Kidney (tissue), 14 donors: Measurements from ENCODE around the gene CDC5L. TPM values are rescaled to one million over a fixed set of nuclear protein-coding genes. Genes with fewer than 3 reads are reported as not detected.

Experiments
- DNase-seq, 5 donors: peaks; one replicate each; pipeline ENCODE4 v3.0.0-alpha.2; 2013 to 2020
- FAIRE-seq: peaks from 2 replicates; lab custom pipeline; 2012; peaks lifted over from hg19 to GRCh38; lab: Jason Lieb, UNC
- H3K27ac ChIP-seq, 2 donors: one replicate each; pipeline ENCODE4 v1.7.0; 2013; ENCODE audit warnings: low read depth in 2 of 2, low read length in 2 of 2, inconsistent platforms in 1 of 2
- H3K27me3 ChIP-seq: one replicate; pipeline ENCODE4 v1.7.1; 2013; ENCODE audit warnings: low read length, inconsistent platforms; ENCODE audit not compliant: control insufficient read depth, insufficient read depth
- H3K36me3 ChIP-seq, 3 donors: one replicate each; pipeline versions ENCODE4 v1.7.0 to v1.7.1; 2013; ENCODE audit warnings: low read length in 3 of 3, control low read depth in 1 of 3, inconsistent platforms in 1 of 3; ENCODE audit not compliant: insufficient read depth in 3 of 3, control insufficient read depth in 2 of 3
- H3K4me1 ChIP-seq, 3 donors: one replicate each; pipeline versions ENCODE4 v1.7.0 to v1.7.1; 2013; ENCODE audit warnings: low read length in 3 of 3, inconsistent platforms in 1 of 3, low read depth in 1 of 3; ENCODE audit not compliant: control insufficient read depth in 2 of 3, insufficient read depth in 2 of 3
- H3K4me3 ChIP-seq, 3 donors: one replicate each; pipeline versions ENCODE4 v1.7.0 to v1.8.1; 2013; ENCODE audit warnings: low read length in 3 of 3, control low read depth in 1 of 3, inconsistent platforms in 1 of 3
- H3K9ac ChIP-seq, 3 donors: one replicate each; pipeline versions ENCODE4 v1.7.0 to v1.7.1; 2013; ENCODE audit warnings: low read length in 3 of 3, control low read depth in 1 of 3, inconsistent platforms in 1 of 3
- H3K9me3 ChIP-seq, 3 donors: one replicate each; pipeline versions ENCODE4 v1.7.0 to v1.7.1; 2013; ENCODE audit warnings: low read length in 3 of 3, control low read depth in 1 of 3, inconsistent platforms in 1 of 3; ENCODE audit not compliant: control insufficient read depth in 2 of 3, insufficient read depth in 1 of 3
- intact Hi-C: fragments of 100-400 bp; cut with DNase I; formaldehyde crosslinking; loops from one replicate; pipeline ENCODE4 v1.11.1; 2022
- polyA plus RNA-seq: library from polyadenylated mRNA; stranded (reverse); fragments of 350-450 nt; fragmentation: Illumina TruSeq; extraction: RNeasy Lipid Tissue Mini Kit (QIAGEN cat#74804); gene quantifications from one replicate; pipeline ENCODE4 v1.2.3, GENCODE V29; 2014; ENCODE audit warnings: low read depth, low replicate concordance; ENCODE audit not compliant: insufficient read depth
- total RNA-seq: library from RNA; stranded (reverse); fragmentation: NEBNext Ultra II Directional; extraction: Animal tissue kit (Norgen Biotek cat#: 25700); gene quantifications from one replicate; pipeline ENCODE4 v1.2.1, GENCODE V29; 2021
- TF ChIP-seq, protein P1 (sequence below): IDR thresholded peaks from 3 replicates; pipeline ENCODE4 v1.5.1; 2012; ENCODE audit warnings: mild to moderate bottlenecking, moderate library complexity, borderline replicate concordance; ENCODE audit not compliant: insufficient read depth; ENCODE audit errors: extremely low read depth
- donor health status: control.
- donor health status: control.
- donor health status: control.
- donor health status: control.
- donor health status: control.
- donor health status: DM: yes; HTN: yes; CAD: no.
- donor health status: Normal renal cell carcinoma (clear cell type).

Gene CDC5L
- total and polyA plus RNA-seq, 2 donors from 2014 or later: 7.6 to 17.6 TPM

DNA sequence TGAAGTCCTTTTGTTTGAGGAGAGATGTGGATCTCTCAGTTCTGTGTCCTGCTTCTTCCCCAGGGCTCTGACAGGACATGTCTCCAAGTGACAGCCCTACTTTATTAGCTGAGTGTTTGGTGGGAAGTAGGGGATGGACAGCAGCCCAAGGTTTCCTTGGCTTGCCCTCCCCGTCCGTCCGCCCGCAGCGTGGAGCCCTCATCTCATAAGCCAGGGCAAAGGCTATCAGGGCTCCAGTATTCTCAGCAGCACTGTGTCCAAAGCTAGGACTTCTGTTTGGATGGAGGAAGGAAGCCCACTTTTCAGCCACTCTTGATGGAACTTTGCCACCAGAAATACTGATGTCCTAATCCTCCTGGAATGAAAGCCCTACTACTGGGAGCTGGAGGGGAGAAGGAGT, 13.6 kb downstream of the CDC5L start:
- no peaks in the 10 kb centered on the region for H3K9me3 ChIP-seq
- peaks cover 6 to 37% (median 19%) of the 10 kb centered on the region in 3 donors for H3K36me3 ChIP-seq
- no peak for FAIRE-seq
- TF ChIP-seq, protein P1, sequence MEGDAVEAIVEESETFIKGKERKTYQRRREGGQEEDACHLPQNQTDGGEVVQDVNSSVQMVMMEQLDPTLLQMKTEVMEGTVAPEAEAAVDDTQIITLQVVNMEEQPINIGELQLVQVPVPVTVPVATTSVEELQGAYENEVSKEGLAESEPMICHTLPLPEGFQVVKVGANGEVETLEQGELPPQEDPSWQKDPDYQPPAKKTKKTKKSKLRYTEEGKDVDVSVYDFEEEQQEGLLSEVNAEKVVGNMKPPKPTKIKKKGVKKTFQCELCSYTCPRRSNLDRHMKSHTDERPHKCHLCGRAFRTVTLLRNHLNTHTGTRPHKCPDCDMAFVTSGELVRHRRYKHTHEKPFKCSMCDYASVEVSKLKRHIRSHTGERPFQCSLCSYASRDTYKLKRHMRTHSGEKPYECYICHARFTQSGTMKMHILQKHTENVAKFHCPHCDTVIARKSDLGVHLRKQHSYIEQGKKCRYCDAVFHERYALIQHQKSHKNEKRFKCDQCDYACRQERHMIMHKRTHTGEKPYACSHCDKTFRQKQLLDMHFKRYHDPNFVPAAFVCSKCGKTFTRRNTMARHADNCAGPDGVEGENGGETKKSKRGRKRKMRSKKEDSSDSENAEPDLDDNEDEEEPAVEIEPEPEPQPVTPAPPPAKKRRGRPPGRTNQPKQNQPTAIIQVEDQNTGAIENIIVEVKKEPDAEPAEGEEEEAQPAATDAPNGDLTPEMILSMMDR: no peak
- no peak overlapping the region for H3K27ac ChIP-seq
- intact Hi-C loops: no loop called here
- H3K4me1 ChIP-seq: no peaks in the 10 kb centered on the region
- H3K4me3 ChIP-seq: no peak overlapping the region
- no peak for DNase-seq
- H3K9ac ChIP-seq: no peak overlapping the region
- H3K27me3 ChIP-seq: no peaks in the 10 kb centered on the region

DNA sequence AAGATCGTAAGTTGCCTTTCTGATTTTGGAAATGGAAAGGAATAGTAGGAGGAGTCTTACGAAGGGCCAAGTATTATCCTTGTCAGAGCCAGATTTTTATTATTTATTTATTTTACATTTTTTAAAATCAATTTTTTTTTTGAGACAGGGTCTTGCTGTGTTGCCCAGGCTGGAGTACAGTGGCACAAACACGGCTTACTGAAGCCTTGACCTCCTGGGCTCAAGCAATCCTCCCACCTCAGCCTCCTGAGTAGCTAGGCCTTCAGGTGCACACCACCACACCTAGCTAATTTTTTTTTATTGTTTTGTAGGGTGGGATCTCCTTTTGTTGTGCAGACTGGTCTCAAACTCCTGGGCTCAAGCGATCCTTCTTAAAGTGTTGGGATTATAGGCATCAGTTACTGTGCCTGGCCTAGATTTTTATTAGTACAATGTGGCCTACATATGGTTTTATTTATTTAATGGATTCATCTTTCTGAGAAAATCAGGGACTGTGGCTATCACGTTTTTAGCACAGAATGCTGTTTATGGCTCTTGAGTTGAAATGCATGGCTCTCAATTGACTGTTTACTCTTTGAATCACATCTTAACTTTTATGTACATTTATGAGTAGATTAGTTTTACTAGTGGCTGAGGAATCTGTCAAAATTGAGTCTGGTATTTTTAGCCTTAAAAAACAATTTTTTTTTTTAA, 16.7 kb downstream of the CDC5L start:
- Histone ChIP-seq H3K9ac (no peak overlapping the region), H3K4me3 (no peak overlapping the region), H3K4me1 (peaks cover 0 to 4% (median 0%) of the 10 kb centered on the region in 3 donors), H3K36me3 (peaks cover 8 to 45% (median 20%) of the 10 kb centered on the region in 3 donors), H3K9me3 (no peaks in the 10 kb centered on the region), H3K27me3 (no peaks in the 10 kb centered on the region), H3K27ac (no peak overlapping the region)
- FAIRE-seq: no peak
- TF ChIP-seq, protein P1: no peak
- intact Hi-C loops: no loop called here
- DNase-seq: no peak

DNA sequence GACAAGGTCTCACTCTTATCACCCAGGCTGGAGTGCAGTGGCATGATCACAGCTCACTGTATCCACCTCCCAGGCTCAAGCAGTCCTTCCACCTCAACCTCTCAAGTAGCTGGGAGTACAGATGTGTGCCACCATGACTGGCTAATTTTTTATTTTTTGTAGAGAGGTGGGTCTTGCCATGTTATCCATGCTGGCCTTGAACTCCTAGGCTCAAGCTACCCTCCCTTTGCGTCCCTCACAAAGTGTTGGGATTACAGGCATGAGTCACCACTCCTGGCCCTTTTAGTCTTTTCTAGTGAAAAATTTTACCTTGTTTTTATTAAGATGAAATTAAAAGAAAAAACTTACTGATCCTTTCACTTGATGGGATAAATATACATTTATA, 17.2 kb downstream of the CDC5L start:
- H3K36me3 ChIP-seq: peaks cover 9 to 50% (median 21%) of the 10 kb centered on the region in 3 donors
- no peak for DNase-seq
- no peaks in the 10 kb centered on the region for H3K27me3 ChIP-seq
- H3K9ac ChIP-seq: no peak overlapping the region
- TF ChIP-seq, protein P1: no peak
- intact Hi-C loops: no loop called here
- H3K4me3 ChIP-seq: no peak overlapping the region
- H3K27ac ChIP-seq: no peak overlapping the region
- peaks cover 0 to 4% (median 0%) of the 10 kb centered on the region in 3 donors for H3K4me1 ChIP-seq
- no peak for FAIRE-seq
- H3K9me3 ChIP-seq: no peaks in the 10 kb centered on the region
